Tongue (tissue), 2 donors: ENCODE data around the gene MYCBPAP. TPM values are rescaled to one million over a fixed set of nuclear protein-coding genes. Genes with fewer than 3 reads are reported as not detected.
A peak's percentile ranks its signal among the peaks of the same experiment; 100 is the strongest.

ENCODE experiments used
- DNase-seq: peaks from one replicate; pipeline ENCODE4 v3.0.0-alpha.2; 2015
- total RNA-seq: library from RNA; depleted of rRNA; stranded (reverse); fragments of >200 nt; gene quantifications from one replicate; pipeline ENCODE4 v1.2.3, GENCODE V29; 2014

MYCBPAP gene
- total RNA-seq, 1 donor from 2014 or later = 0.21 TPM

DNA sequence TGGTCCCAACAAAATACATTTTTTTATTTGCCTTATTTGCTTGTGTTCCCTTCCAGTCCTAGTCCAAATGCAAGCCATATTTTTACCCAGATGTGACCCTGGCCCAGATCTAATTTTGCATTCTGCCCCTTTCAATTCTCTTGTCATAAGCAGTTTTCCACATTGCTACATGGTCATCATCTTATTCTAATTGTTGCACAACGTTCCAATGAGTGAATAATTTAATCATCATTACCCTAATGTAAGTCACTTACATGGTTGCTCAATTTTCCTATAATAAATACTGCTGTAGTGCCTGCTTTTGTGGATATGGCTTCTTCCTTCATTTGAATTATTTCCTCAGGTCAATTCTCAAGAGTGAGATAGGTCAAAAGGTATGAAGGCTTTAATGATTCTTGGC is 16.7 kb upstream of the MYCBPAP start:
- no peak for DNase-seq

DNA sequence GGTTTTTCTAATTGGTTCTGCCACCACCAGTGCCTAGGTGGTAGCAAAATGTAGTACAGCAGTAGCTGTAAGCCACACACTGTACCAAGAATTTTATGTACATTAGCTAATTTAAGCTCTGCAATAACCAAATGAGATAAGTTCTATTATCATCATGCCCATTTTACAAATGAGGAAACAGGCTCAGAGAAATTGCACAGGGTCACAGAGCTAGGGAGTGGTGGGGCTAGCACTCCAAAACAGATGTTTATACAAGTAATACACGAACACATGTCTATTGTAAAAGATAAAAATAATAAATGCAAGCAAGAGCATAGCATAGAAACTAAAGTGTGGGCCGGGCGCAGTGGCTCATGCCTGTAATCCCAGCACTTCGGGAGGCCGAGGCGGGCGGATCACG is 16.0 kb upstream of the MYCBPAP start:
- DNase-seq = no peak

DNA sequence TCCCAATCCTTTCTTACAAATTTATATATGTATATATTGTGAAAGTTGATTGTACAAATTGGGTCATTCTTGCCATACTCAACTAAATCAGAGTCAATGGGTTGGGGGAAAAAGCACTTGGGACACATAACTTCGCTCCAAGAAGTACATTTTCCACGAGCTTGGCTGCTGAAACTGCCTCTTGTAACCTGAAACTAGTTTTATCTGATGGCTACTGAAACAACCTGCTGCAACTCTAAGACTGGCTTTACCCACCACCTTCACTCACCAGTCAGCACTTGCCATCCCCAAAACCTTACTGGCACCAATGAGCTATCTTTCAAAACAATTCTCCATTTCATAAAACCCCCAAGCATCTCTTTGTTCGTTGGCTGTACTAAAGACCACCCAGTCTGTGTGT is 14.5 kb upstream of the MYCBPAP start:
- DNase-seq = no peak

DNA sequence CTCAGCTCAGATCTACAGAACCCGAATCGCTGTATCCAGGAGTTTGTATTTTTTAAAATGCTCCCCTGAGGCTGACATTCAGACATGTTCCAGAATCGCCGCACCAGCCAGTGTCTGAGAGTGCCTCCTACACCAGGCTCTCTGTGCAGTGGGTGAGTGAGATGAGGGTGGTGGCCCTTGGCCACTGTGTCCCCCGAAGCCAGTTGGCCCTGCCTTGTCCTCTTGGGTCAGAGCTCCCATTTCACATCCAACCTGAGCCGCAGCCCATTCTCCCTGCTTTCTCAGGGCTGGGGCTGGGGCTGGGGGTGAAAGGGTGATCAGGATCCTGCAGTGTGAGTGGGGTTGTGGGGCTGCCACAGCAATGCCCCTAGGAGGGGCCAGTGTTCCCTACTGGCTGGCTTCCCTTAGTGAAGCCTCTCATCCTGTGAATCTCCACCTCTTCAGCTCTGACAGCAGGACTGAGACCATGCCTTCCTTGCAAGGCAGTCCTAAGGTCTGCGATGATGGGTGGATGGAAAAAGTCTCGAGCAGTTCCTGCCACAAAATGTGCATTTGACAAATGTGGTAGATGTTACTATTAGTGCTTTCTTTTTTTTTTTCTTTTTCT is 12.9 kb upstream of the MYCBPAP start:
- no peak for DNase-seq

DNA sequence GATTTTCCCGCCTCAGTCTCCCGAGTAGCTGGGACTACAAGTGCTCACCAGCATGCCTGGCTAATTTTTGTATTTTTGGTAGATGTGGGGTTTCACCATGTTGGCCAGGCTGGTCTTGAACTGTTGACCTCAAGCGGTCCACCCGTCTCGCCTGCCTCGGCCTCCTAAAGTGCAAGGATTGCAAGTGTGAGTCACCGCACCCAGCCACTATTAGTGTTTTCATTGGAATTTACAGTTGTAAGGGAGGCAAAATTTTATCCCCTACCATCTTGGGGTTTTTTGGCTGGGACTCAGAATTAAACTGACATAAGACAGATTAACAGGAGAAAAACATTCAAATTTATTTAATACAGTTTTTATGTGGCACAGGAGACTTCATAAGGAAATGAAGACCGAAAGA is 12.3 kb upstream of the MYCBPAP start:
- no peak for DNase-seq

DNA sequence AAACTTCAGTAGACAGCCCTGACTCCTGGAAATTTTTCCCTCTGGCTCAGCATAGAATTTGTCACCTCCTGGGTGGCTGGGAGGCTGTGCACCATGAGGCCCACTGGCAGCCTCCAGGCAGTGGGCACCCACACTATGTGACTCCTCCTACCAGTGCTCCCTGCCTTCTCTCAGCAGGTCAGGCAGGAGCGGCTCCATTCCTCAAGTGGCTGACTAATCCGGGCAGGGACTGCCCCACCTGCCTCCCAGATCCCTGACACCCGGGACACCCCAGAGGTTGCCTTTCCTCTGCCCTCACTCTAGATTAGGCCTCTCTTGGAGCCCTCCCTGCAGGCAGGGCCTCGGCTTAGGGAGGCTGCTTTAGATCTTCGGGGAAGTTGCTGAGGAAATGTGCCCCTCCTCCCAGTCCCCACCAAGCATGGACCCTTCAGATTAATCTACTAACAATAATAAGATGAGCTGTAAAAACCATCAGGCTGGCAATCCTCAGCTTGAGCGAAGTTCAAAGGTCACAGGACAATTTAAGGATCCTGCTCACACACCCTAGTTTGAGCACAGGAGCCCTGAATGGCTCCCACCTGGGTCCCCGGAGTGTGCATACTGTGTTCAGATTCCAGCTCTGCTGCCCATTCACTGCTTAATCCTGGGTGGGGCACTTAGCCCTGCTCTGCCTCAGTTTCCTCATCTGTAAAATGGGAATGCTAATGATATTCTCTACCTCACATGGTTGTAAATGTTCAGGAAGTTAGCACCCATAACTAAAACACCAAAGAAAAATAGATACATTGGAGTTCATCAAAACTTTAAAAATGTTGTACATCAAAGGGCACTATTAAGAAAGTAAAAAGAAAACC is 10.0 kb upstream of the MYCBPAP start:
- no peak for DNase-seq

DNA sequence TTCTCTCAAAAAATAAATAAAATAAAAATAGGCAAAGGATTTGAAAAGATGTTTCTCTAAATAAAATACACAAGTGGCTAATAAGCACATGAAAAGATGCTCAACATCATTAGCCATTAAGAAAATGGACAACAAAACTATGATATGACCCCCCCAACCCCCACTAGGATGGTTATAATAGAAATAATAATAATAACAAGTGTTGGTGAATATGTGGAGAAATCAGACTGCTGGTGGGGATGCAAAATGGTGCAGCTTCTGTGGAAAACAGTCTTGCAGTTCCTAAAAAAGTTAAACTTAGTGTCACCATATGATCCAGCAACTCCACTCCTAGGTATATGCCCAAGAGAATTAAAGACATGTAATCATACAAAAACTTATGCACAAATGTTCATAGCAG is 9.0 kb upstream of the MYCBPAP start:
- DNase-seq = no peak

DNA sequence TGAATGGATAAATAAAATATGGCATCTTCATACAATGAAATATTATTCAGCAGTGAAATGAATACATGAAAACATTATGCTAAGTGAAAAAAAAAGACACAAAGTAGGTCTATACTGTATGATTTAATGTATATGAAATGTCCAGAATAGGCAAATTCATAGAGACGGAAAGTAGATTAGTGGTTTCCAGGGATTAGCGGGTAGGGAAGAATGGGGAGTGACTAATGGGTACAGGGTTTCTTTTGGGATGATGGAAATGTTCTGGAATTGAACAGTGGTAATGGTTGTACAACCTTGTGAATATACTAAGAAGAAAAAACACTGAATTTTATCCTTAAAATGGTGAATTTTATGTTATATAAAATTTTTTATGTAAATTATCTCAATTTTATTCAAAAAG is 8.5 kb upstream of the MYCBPAP start:
- no peak for DNase-seq

DNA sequence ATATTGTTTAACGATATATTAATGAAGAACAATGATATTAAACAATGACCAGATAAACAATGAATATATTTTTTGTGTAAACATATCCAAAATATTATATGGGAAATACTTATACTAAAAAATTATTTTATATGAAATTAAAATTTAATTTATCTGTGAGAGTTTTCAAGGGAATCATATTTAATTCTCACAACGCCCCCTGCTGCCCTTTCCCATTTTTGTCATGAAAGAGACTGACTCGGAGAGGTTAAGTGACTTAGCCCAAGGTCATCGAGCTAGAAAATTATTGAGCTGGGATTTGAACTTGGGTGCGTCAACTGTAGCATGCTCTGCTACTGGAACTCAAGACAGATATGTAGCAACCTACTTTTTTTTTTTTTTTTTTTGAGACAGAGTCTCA is 7.2 kb upstream of the MYCBPAP start:
- DNase-seq = peak; percentile 21

DNA sequence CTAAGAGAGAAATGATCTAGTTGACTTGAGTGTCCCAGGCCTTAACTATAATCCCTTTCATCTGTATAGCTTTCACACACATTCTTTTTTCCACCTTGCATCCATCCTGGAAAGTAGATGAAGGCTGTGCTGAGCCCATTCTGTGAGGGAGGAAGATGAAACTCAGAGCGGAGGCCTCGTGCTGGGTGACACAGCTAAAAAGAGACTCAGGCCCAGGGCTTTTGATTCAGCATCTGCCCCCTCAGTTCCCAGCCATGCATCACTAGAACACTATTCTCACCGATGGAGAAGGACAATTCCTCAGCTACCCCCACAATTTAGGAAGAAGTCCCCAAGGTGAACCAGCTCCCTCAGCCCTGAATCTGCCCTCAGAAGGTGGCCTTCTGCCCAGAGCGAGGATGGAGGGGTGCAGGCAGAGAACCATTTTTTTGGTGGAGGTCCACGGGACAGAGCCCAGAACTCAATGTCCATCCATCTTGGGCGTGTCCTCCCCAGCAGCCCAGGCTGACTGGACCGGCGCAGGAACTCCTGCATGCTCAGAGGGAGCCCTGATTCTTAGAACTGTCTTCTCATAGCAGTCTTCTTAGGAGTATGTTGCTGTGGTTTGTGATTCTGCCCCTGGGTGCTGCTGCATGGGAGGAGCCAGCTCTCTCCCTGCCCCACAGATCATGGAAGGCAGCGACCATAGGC is 5.8 kb upstream of the MYCBPAP start:
- DNase-seq = no peak

DNA sequence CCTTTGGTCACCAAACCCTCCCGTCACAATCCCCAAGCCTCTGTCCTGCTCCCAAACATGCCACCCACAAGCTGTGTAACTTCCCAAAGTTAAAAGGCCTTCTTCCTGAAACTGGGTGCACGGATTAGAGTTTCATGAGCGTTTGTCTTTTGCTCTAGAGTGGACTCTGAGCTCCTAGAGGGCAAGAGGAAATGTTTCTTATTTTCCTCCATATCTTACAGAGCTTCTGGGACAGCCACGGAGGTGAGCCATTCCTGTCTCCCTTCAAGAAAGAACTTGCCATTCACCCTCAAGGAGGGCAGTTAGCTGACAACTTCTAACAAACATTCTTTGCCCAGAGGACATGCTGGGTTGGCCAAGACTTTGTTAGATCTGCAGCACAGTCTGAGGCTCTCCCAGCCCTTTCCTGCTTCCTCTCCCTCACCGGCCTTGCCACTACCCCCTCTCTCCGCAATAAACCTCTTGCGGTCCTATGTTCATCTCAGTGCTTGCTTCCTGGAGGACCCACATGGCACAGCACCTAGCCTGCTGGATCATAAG is 2.6 kb upstream of the MYCBPAP start:
- no peak for DNase-seq

DNA sequence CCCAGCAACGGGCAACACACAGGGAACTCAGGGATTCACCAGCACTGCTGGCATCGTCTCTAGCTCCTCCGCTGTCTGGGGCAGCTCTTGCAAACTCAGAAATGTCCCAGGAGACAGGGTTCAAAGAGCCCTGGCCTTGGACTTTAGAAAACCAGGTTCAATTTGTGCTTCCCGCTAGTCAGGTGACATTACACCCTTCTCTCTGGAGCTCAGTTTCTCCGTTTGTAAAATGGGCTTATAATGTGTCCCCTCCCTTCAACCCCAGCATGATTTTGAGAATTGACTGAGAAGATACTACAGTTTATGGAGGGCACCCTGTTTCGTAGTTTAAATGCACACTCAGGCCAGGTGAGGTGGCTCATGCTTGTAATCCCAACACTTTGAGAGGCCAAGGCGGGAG is 1.9 kb upstream of the MYCBPAP start:
- DNase-seq = no peak

DNA sequence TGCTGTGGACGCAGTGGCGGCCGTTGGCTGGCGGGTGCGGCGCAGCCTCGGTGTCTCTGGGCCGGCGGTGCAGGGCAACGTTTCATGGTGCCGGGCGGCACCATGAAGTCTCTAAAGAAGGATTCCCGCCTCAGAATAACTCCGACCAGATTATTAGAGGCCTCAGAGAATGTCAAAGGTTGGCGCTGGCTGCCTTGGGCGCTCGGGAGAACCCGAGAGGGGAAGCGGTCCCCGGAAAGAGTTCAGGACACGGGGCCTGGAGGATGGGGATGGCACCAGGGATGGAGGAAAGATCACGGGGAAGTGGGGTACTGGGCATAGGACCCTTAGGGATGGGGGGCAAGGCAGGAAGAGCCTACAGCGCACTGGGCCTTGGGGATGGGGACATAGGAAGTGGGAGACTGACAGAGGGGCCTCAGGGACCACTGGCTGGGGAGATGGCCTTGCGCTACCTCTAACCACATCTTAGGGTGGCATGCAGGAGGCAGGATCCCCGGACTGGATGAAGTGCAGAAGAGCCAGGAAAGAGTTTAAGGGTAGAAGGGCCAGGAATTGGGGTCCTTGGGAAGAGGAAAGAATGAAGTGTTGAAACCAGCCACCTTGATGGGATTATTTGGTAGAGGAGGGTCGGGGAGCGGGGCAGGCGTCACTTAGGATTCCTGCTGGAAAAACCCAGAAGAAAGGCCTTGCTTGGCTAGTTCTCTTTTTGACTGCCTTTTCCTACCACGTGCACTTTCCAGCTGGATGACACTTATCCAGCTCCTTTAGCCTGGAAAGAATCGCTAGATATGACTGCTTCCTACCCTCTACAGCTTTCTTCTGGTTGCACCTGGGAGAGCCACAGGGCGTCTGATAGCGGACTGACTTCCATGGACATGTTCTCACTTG is 578 bp downstream of the MYCBPAP start:
- DNase-seq = no peak

DNA sequence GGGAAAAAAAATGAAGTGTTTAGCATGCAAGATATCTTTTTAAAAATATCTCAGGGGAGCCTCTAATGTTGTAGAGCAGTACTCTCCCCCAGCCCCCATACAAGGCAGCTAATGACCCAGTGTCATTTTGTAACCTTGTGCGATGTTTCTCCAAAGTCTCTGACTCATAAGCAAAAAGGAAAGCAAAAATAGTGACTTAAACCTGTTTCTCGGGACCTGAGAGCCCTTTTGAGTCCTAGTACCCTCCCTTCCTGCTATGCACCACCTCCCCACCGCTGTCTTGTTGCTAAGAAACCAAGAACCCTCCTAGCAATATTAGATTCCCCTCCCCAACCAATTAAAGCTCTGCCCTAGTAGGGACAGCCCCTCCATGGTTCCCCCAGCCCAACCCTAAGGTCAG is 2.8 kb downstream of the MYCBPAP start:
- DNase-seq = no peak

DNA sequence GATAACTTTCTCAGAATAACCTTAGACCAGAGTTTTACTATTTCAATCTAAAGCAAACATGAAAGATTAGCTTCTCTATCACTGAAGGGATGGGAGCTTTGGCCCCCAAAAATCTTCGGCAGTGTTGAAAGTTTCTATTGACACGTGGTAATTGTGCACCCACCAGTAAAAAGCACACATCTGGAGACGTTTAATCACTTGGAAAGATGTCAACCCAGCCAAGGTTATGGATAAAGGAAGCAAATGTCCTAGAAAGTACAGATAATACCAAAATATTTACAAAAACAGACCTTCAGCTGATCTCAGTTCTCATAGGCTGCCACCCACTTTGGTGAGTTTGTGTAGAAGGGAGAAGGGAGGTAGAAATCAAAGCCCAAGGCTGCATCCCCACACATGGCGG is 5.3 kb downstream of the MYCBPAP start:
- no peak for DNase-seq

DNA sequence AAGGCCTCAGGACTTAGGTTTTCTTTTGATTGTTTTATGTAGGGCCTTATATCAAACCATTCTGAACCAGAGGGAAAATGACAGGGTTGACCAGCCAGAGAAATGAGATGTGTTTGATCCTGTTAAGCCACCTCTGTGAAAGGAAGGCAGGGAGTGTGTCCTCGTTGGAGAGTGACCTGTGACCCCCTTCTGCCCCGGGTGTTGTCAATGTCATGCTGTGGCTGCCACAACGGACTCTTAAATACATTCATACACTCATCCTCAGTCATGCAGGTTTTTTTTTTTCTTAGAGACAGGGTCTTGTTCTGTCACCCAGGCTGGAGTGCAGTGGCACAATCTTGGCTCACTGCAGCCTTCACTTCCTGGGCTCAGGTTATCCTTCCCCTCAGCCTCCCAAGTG is 6.1 kb downstream of the MYCBPAP start:
- no peak for DNase-seq

DNA sequence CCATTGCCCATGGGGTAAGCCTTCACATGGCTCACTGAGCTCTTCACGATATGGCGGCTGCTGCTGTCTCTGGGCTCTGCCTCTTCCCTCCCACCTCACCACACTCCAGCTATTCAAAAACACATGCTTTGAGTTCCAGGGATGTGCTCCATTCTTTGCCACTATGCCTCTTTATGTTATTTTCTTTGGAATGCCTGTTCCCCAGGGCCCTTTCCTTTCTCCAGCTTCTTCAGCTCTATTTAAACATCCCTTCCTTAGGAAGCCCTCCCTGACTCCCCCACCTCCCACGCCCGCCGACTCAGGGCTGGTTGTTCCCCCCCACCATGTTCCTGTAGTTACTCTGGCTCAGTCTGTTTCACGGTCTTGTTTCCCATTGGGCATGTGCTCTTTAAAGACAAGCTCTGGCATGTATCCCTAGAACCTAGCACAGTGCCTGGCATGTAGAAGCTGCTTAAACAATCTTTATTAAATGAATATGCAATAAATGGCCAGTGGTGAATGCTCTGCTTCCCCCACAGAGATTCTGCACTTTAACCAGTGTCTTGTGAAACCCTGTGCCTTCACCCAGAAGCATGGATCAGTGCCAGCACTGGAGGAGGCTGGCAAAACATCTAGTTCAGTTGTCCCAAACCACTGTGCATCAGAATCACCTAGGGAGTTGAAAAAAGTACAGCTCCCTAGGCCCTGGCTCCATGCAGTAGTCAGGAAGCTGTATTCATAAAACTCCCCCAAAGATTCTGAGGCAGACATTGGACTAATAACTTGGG is 6.9 kb downstream of the MYCBPAP start:
- no peak for DNase-seq

DNA sequence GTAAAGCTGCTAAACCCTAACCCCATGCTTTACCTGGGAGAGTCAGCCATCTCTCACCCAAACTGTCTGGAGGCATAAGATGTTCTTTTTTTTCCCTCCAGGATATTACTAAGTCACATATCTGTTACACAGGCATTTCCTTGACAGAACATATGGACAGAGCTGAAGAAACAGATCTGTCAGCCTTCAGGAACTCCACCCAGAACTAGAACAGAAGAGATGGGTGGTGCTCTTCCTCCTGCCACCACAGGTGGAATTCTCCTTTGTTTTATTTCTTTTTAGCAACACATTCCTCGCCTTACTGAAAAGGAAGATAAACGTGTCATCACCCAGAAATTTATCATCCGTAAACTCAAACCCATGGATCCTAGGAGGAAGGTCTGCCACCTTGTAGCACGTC is 8.8 kb downstream of the MYCBPAP start:
- DNase-seq = no peak

DNA sequence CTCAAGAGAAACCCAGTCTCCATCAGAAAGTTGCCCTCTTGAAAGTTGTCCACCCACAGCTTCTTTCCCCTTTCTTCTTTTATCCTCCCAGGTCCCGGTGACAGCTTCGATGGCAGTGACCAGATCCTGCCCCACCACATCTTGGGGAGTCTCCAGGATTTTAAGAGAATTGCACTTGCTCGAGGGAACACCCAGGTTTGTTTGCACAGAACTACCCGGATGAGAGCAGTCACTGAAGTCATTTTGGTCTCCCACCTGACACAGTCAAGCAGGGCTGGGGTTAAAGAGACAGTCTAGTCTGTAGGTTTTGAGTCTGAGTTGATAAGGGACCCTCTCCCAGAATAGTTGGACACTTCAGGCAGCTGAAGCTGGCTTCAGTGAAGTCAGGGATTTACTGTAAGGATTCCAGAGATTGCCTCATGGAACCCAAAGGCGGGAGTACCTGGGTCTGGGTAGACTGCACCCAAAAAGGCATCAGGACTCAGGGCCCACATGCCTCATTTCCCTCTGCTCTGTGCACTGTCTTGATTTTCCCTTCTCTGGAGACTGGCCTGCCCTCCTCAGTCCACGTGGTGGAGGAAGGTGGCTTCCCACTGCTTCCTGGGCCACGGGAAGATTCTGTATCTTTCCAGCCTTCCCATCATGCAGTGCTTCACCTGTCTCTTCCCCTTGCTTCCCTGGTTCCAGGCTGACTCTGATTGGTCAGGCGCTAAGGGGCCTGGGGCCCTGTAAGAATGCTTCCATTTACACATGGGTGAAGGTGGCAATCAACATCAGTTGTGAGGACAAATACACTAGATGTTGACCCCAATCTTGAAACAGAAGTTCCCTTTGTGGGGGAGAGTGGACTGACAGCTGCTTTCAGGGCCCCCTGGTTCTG is 9.5 kb downstream of the MYCBPAP start:
- DNase-seq = no peak

DNA sequence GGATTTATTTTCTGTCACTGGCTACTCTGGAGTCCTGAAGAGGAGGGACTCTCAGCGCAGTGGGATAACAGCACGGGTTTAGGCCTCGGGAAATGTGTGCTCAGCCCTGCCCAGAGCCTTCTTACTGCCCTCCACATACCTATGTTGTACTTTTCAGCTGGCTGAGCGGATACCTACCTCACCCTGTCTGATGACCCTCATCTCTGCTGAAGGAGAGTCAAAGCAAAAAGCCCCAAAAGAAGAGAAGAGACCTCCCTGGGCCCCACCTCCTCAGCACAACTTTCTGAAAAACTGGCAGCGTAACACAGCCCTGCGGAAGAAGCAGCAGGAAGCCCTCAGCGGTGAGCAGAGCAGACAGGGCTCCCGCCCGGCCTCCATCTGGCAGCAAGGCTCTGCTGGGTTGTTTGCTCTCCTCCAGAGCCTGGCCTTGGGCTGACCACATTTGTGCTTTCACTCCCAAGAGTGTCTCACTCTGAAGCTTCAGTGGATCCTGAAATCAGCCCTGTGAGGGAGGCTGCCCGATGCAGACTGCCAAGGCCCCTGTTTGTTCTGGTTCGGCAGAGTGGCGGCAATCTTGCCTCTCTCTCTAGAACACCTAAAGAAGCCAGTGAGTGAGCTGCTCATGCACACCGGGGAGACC is 10.3 kb downstream of the MYCBPAP start:
- DNase-seq = no peak
